GM12891 (cell line): Measurements from ENCODE around the gene CATSPERZ.

Experiments
- POLR2A ChIP-seq: IDR thresholded peaks from 2 replicates; pipeline ENCODE4 v1.6.1; 2011; ENCODE audit warnings: low read depth, low read length, control low read depth
- POLR2AphosphoS5 ChIP-seq: IDR thresholded peaks from 2 replicates; pipeline ENCODE4 v1.6.1; 2011; ENCODE audit warnings: low read depth, low read length, control low read depth
- TAF1 ChIP-seq: IDR thresholded peaks from 2 replicates; pipeline ENCODE4 v1.6.1; 2011; ENCODE audit warnings: low read depth, low read length, control low read depth

DNA sequence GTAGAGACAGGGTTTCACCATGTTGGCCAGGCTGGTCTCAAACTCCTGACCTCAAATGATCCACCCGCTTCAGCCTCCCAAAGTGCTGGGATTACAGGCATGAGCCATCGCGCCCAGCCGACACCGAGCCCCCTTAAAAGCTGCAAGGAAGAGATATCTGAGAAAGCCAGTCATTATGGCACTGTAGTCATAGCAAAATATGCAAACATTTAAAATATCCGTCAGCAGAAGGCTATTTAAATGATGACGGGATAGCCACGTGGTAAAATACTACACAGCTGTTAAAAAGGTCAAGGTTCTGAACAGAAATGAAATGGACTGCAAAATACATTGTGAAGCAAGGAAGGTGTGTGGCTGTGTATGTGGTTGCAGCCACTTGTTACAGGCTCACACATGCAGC, 33.4 kb downstream of the CATSPERZ start:
- TF ChIP-seq POLR2A (no peak), POLR2AphosphoS5 (no peak), TAF1 (no peak)
